GM12878 (cell line): Measurements from ENCODE around the gene DNAJC5. TPM values are rescaled to one million over a fixed set of nuclear protein-coding genes. Genes with fewer than 3 reads are reported as not detected.

Source experiments
- ESRRA ChIP-seq: IDR thresholded peaks from 2 replicates; pipeline ENCODE4 v1.6.1; 2012; ENCODE audit warnings: mild to moderate bottlenecking, low read length, improper control_type of control experiment
- EZH2 ChIP-seq: IDR thresholded peaks from 2 replicates; pipeline ENCODE4 v1.6.1; 2012; ENCODE audit warnings: low read depth, mild to moderate bottlenecking, control low read depth, inconsistent platforms, low read length, borderline replicate concordance; ENCODE audit not compliant: control insufficient read depth
- FOXM1 ChIP-seq: IDR thresholded peaks from 2 replicates; pipeline ENCODE4 v1.6.1; 2012; ENCODE audit warnings: low read depth, mild to moderate bottlenecking, inconsistent platforms, low read length, moderate library complexity
- JUND ChIP-seq: IDR thresholded peaks from 2 replicates; pipeline ENCODE4 v1.6.1; 2012; ENCODE audit warnings: low read depth, mild to moderate bottlenecking, low read length, improper control_type of control experiment, moderate library complexity
- KLF5 ChIP-seq: fragments of 450-650 bp; IDR thresholded peaks from 2 replicates; pipeline ENCODE4 v1.6.1; 2014; ENCODE audit warnings: mild to moderate bottlenecking; ENCODE audit not compliant: partially characterized antibody
- MEF2B ChIP-seq: fragments of 450-650 bp; IDR thresholded peaks from 2 replicates; pipeline ENCODE4 v1.6.1; 2018; ENCODE audit warnings: mild to moderate bottlenecking, moderate library complexity; ENCODE audit not compliant: partially characterized antibody, poor library complexity, severe bottlenecking
- MYB ChIP-seq: fragments of 150-350 bp; IDR thresholded peaks from 2 replicates; pipeline ENCODE4 v1.6.1; 2014; ENCODE audit warnings: mild to moderate bottlenecking, low read depth, low read length, borderline replicate concordance
- RBBP5 ChIP-seq: fragments of 200-600 bp; sonication (generic); conservative IDR thresholded peaks from 2 replicates; pipeline ENCODE4 v1.6.1; 2016
- SUZ12 ChIP-seq: fragments of 200-600 bp; sonication (generic); IDR thresholded peaks from one replicate; pipeline ENCODE4 v1.6.1; 2018; ENCODE audit warnings: antibody characterized with exemption, mild to moderate bottlenecking; ENCODE audit not compliant: unreplicated experiment
- TCF7 ChIP-seq: IDR thresholded peaks from 2 replicates; pipeline ENCODE4 v1.6.1; 2014; ENCODE audit warnings: antibody characterized with exemption, borderline replicate concordance
- ZNF384 ChIP-seq: IDR thresholded peaks from 2 replicates; pipeline ENCODE4 v1.6.1; 2012; ENCODE audit warnings: low read depth, mild to moderate bottlenecking, low read length, improper control_type of control experiment, borderline replicate concordance
- polyA plus RNA-seq, 11 experiments: library from polyadenylated mRNA; depleted of rRNA in 4 of 11; unstranded in 6 of 11; stranded (reverse) in 5 of 11; fragments of >200 nt; fragmentation: Nextera tagmentation in 4 of 11; fragmentation: Illumina TruSeq in 1 of 11; extraction: Ambion mirVana in 4 of 11; extraction: Trizol in 1 of 11; gene quantifications; 1 replicate in 1 of 11; 2 replicates in 10 of 11; pipeline versions ENCODE4 v1.2.1 to v1.2.3, GENCODE V29; 2011 to 2016; ENCODE audit warnings: inconsistent platforms in 2 of 11, missing spikeins in 2 of 11, low read depth in 1 of 11
- total RNA-seq, 4 experiments: library from RNA; depleted of rRNA in 3 of 4; stranded (reverse); fragments of >200 nt in 3 of 4; fragmentation: Illumina TruSeq in 1 of 4; extraction: Trizol in 1 of 4; gene quantifications; 2 replicates each; pipeline versions ENCODE4 v1.2.1 to v1.2.3, GENCODE V29; 2013 to 2021
- TF ChIP-seq, protein P1 (sequence below): fragments of 450-650 bp; IDR thresholded peaks from 2 replicates; pipeline ENCODE4 v1.6.1; 2016; ENCODE audit warnings: mild to moderate bottlenecking, moderate library complexity, borderline replicate concordance
- TF ChIP-seq, protein P2 (sequence below): IDR thresholded peaks from 2 replicates; pipeline ENCODE4 v1.6.1; 2012; ENCODE audit warnings: mild to moderate bottlenecking, low read depth, low read length
- TF ChIP-seq, protein P3 (sequence below): fragments of 450-650 bp; IDR thresholded peaks from 2 replicates; pipeline ENCODE4 v1.6.1; 2017; ENCODE audit warnings: mild to moderate bottlenecking, low read depth, inconsistent platforms; ENCODE audit not compliant: poor library complexity, severe bottlenecking
- TF ChIP-seq, protein P4 (sequence below): IDR thresholded peaks from 2 replicates; pipeline ENCODE4 v1.6.1; 2011; ENCODE audit warnings: low read depth, low read length, improper control_type of control experiment, borderline replicate concordance

Gene DNAJC5
- total and polyA plus RNA-seq, 10 of the 15 experiments (the other 5 are each of a cell fraction or from before 2014, with no cell fraction given): 0.69 to 36.8 (median 17.0) TPM

DNA sequence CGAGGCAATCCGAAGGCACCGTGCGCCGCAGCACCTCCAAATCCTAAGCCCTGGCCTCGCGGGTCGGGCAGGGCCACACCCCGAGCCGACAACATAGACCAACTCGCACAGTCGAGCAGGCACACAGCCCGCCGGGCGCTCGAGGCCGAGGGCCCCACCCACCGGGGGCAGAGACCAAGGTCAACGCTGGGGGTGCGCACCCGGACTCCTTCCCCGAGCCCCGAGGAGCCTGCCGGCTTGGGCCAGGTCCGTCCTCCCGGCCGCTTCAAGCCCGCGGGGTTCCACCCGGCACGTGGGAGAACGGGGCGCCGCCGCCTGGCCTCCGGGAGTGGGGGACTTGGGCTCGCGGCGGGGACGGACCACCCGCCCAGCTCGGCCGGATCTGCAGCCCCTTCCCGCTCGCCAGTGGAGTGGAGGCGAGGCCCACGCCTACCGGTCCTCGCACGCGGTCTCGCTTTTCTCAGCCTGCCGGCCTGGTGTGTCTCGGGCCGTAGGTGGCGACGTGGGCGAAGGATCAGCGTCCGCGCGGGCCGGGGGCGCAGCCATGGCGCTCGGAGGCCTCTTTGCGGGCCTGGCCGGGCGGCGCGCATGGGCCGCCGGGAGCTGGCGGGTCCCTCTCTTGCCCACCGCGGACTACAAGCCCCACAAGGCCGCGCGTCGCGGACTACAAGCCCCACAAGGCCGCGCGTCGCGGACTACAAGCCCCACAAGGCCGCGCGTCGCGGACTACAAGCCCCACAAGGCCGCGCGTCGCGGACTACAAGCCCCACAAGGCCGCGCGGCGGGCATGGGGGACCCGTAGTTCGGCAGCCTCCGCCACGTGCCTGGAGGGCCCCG is 61.1 kb downstream of the DNAJC5 start, which contains the start of gene UCKL1 (continued):
- TF ChIP-seq, protein P1, sequence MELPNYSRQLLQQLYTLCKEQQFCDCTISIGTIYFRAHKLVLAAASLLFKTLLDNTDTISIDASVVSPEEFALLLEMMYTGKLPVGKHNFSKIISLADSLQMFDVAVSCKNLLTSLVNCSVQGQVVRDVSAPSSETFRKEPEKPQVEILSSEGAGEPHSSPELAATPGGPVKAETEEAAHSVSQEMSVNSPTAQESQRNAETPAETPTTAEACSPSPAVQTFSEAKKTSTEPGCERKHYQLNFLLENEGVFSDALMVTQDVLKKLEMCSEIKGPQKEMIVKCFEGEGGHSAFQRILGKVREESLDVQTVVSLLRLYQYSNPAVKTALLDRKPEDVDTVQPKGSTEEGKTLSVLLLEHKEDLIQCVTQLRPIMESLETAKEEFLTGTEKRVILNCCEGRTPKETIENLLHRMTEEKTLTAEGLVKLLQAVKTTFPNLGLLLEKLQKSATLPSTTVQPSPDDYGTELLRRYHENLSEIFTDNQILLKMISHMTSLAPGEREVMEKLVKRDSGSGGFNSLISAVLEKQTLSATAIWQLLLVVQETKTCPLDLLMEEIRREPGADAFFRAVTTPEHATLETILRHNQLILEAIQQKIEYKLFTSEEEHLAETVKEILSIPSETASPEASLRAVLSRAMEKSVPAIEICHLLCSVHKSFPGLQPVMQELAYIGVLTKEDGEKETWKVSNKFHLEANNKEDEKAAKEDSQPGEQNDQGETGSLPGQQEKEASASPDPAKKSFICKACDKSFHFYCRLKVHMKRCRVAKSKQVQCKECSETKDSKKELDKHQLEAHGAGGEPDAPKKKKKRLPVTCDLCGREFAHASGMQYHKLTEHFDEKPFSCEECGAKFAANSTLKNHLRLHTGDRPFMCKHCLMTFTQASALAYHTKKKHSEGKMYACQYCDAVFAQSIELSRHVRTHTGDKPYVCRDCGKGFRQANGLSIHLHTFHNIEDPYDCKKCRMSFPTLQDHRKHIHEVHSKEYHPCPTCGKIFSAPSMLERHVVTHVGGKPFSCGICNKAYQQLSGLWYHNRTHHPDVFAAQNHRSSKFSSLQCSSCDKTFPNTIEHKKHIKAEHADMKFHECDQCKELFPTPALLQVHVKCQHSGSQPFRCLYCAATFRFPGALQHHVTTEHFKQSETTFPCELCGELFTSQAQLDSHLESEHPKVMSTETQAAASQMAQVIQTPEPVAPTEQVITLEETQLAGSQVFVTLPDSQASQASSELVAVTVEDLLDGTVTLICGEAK: no peak; the same call in 1 of the 2 replicates
- TF ChIP-seq JUND (no peak), MEF2B (no peak), SUZ12 (no peak), ZNF384 (no peak), MYB (0 out of 2 replicates have a peak, but pooled peaks have one; percentile 39), KLF5 (peak; percentile 70), ESRRA (peak; percentile 66; the same call in 1 of the 2 replicates), EZH2 (no peak), RBBP5 (no peak), FOXM1 (no peak), TCF7 (no peak)
- TF ChIP-seq, protein P2, sequence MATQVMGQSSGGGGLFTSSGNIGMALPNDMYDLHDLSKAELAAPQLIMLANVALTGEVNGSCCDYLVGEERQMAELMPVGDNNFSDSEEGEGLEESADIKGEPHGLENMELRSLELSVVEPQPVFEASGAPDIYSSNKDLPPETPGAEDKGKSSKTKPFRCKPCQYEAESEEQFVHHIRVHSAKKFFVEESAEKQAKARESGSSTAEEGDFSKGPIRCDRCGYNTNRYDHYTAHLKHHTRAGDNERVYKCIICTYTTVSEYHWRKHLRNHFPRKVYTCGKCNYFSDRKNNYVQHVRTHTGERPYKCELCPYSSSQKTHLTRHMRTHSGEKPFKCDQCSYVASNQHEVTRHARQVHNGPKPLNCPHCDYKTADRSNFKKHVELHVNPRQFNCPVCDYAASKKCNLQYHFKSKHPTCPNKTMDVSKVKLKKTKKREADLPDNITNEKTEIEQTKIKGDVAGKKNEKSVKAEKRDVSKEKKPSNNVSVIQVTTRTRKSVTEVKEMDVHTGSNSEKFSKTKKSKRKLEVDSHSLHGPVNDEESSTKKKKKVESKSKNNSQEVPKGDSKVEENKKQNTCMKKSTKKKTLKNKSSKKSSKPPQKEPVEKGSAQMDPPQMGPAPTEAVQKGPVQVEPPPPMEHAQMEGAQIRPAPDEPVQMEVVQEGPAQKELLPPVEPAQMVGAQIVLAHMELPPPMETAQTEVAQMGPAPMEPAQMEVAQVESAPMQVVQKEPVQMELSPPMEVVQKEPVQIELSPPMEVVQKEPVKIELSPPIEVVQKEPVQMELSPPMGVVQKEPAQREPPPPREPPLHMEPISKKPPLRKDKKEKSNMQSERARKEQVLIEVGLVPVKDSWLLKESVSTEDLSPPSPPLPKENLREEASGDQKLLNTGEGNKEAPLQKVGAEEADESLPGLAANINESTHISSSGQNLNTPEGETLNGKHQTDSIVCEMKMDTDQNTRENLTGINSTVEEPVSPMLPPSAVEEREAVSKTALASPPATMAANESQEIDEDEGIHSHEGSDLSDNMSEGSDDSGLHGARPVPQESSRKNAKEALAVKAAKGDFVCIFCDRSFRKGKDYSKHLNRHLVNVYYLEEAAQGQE: 0 out of 2 replicates have a peak, but pooled peaks have one; percentile 15
- TF ChIP-seq, protein P3, sequence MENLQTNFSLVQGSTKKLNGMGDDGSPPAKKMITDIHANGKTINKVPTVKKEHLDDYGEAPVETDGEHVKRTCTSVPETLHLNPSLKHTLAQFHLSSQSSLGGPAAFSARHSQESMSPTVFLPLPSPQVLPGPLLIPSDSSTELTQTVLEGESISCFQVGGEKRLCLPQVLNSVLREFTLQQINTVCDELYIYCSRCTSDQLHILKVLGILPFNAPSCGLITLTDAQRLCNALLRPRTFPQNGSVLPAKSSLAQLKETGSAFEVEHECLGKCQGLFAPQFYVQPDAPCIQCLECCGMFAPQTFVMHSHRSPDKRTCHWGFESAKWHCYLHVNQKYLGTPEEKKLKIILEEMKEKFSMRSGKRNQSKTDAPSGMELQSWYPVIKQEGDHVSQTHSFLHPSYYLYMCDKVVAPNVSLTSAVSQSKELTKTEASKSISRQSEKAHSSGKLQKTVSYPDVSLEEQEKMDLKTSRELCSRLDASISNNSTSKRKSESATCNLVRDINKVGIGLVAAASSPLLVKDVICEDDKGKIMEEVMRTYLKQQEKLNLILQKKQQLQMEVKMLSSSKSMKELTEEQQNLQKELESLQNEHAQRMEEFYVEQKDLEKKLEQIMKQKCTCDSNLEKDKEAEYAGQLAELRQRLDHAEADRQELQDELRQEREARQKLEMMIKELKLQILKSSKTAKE: no peak
- TF ChIP-seq, protein P4, sequence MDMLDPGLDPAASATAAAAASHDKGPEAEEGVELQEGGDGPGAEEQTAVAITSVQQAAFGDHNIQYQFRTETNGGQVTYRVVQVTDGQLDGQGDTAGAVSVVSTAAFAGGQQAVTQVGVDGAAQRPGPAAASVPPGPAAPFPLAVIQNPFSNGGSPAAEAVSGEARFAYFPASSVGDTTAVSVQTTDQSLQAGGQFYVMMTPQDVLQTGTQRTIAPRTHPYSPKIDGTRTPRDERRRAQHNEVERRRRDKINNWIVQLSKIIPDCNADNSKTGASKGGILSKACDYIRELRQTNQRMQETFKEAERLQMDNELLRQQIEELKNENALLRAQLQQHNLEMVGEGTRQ: peak; percentile 61
